K562 (cell line): Measurements from ENCODE around the gene LATS1. TPM values are rescaled to one million over a fixed set of nuclear protein-coding genes. Genes with fewer than 3 reads are reported as not detected.

Source experiments
- CBX8 ChIP-seq: fragments of 200-600 bp; sonication (generic); IDR thresholded peaks from 2 replicates; pipeline ENCODE4 v1.6.1; 2012; ENCODE audit warnings: borderline replicate concordance, mixed run types, low read depth, mild to moderate bottlenecking, moderate library complexity, mixed read lengths, low read length, control low read depth, inconsistent platforms; ENCODE audit not compliant: poor library complexity, severe bottlenecking; ENCODE audit errors: extremely low read depth
- CXXC5 ChIP-seq: fragments of 250-450 bp; sonication (Bioruptor Pico); IDR thresholded peaks from 2 replicates; pipeline ENCODE4 v1.8.0; 2022; ENCODE audit warnings: inconsistent platforms, mild to moderate bottlenecking, moderate library complexity
- ETS2 ChIP-seq: IDR thresholded peaks from 2 replicates; pipeline ENCODE4 v1.6.1; 2016; ENCODE audit warnings: borderline replicate concordance, missing genetic modification characterization, mild to moderate bottlenecking, moderate library complexity, missing compliant biosample characterization; ENCODE audit not compliant: poor library complexity, severe bottlenecking
- FOXM1 ChIP-seq, 2 experiments: fragments of 450-650 bp in 1 of 2; sonication (generic) in 1 of 2; formaldehyde crosslinking in 1 of 2; IDR thresholded peaks; 2 replicates each; pipeline versions ENCODE4 v1.6.1 to v1.9.0; 2017 to 2022; ENCODE audit warnings: low read depth in 2 of 2, mild to moderate bottlenecking in 2 of 2, missing genetic modification reagents in 1 of 2, moderate library complexity in 1 of 2
- GABPB1 ChIP-seq: sonication (generic); formaldehyde crosslinking; IDR thresholded peaks from 2 replicates; pipeline ENCODE4 v1.8.0; 2022; ENCODE audit warnings: mild to moderate bottlenecking, missing genetic modification reagents
- HOXB6 ChIP-seq: fragments of 250-450 bp; sonication (Bioruptor Pico); IDR thresholded peaks from 2 replicates; pipeline ENCODE4 v1.5.1; 2022; ENCODE audit warnings: mild to moderate bottlenecking, borderline replicate concordance
- JUND ChIP-seq, 2 experiments: IDR thresholded peaks; 2 replicates in 1 of 2; 3 replicates in 1 of 2; pipeline ENCODE4 v1.6.1; 2011; ENCODE audit warnings: borderline replicate concordance in 2 of 2, low read depth in 2 of 2, low read length in 2 of 2, improper control_type of control experiment in 1 of 2, missing biosample characterization in 1 of 2, missing genetic modification characterization in 1 of 2, missing genetic modification reagents in 1 of 2
- KAT8 ChIP-seq: fragments of 450-650 bp; IDR thresholded peaks from 2 replicates; pipeline ENCODE4 v1.6.1; 2016; ENCODE audit warnings: low read depth, mild to moderate bottlenecking
- NFIX ChIP-seq: fragments of 250-450 bp; sonication (Bioruptor Pico); IDR thresholded peaks from 2 replicates; pipeline ENCODE4 v1.4.0; 2020; ENCODE audit warnings: low read depth, mild to moderate bottlenecking, moderate library complexity
- PHF20 ChIP-seq: fragments of 450-650 bp; IDR thresholded peaks from 2 replicates; pipeline ENCODE4 v1.6.1; 2018; ENCODE audit not compliant: partially characterized antibody
- POU5F1 ChIP-seq: fragments of 150-350 bp; IDR thresholded peaks from 2 replicates; pipeline ENCODE4 v1.6.1; 2014; ENCODE audit warnings: borderline replicate concordance, low read length, low read depth, mild to moderate bottlenecking; ENCODE audit not compliant: partially characterized antibody
- PURB ChIP-seq: sonication (generic); formaldehyde crosslinking; IDR thresholded peaks from 2 replicates; pipeline ENCODE4 v1.9.0; 2021; ENCODE audit warnings: low read depth, mild to moderate bottlenecking, missing genetic modification reagents
- SIN3A ChIP-seq, 2 experiments: fragments of 150-350 bp in 1 of 2; IDR thresholded peaks; 2 replicates each; pipeline ENCODE4 v1.6.1; 2011 to 2016; ENCODE audit warnings: borderline replicate concordance in 2 of 2, low read depth in 2 of 2, low read length in 2 of 2, mild to moderate bottlenecking in 2 of 2, moderate library complexity in 2 of 2; ENCODE audit not compliant: control insufficient read depth in 1 of 2
- TCFL5 ChIP-seq: fragments of 250-450 bp; sonication (Bioruptor Pico); conservative IDR thresholded peaks from 2 replicates; pipeline ENCODE4 v1.6.1; 2021; ENCODE audit warnings: mild to moderate bottlenecking, moderate library complexity, matching md5 sums
- ZNF12 ChIP-seq: sonication (generic); formaldehyde crosslinking; IDR thresholded peaks from 2 replicates; pipeline ENCODE4 v1.4.0; 2020; ENCODE audit warnings: mild to moderate bottlenecking, missing genetic modification reagents
- ZSCAN32 ChIP-seq: fragments of 450-650 bp; formaldehyde crosslinking; IDR thresholded peaks from 2 replicates; pipeline ENCODE4 v1.4.0; 2020; ENCODE audit warnings: mild to moderate bottlenecking, moderate library complexity
- polyA plus RNA-seq, 8 experiments: library from polyadenylated mRNA; depleted of rRNA in 4 of 8; stranded (reverse) in 5 of 8; unstranded in 3 of 8; fragments of >200 nt; fragmentation: Nextera tagmentation in 2 of 8; fragmentation: Illumina TruSeq in 1 of 8; extraction: Ambion mirVana in 2 of 8; extraction: Trizol in 1 of 8; gene quantifications; 2 replicates each; pipeline versions ENCODE4 v1.2.1 to v1.2.3, GENCODE V29; 2011 to 2014; ENCODE audit warnings: inconsistent platforms in 1 of 8, missing spikeins in 1 of 8
- total RNA-seq, 7 experiments: library from RNA; depleted of rRNA in 6 of 7; stranded (reverse); fragments of >200 nt in 6 of 7; fragmentation: Illumina TruSeq in 2 of 7; extraction: Trizol in 2 of 7; gene quantifications; 2 replicates each; pipeline versions ENCODE4 v1.2.1 to v1.2.3, GENCODE V29; 2011 to 2021; ENCODE audit warnings: low replicate concordance in 1 of 7
- TF ChIP-seq, protein P1 (sequence below): fragments of 450-650 bp; IDR thresholded peaks from 2 replicates; pipeline ENCODE4 v1.6.1; 2016; ENCODE audit warnings: missing biosample characterization, missing genetic modification characterization
- TF ChIP-seq, protein P2 (sequence below): fragments of 200-400 bp; formaldehyde crosslinking; IDR thresholded peaks from 2 replicates; pipeline ENCODE4 v1.6.1; 2017; ENCODE audit warnings: mild to moderate bottlenecking, low read depth, low read length, moderate library complexity
- TF ChIP-seq, protein P3 (sequence below): fragments of 450-650 bp; formaldehyde crosslinking; IDR thresholded peaks from 2 replicates; pipeline ENCODE4 v1.4.0; 2020; ENCODE audit warnings: mild to moderate bottlenecking, mixed read lengths

LATS1 gene
- total and polyA plus RNA-seq, 9 of the 15 experiments (the other 6 are each of a cell fraction or from before 2014, with no cell fraction given) = 5.0 to 36.3 (median 18.4) TPM

DNA sequence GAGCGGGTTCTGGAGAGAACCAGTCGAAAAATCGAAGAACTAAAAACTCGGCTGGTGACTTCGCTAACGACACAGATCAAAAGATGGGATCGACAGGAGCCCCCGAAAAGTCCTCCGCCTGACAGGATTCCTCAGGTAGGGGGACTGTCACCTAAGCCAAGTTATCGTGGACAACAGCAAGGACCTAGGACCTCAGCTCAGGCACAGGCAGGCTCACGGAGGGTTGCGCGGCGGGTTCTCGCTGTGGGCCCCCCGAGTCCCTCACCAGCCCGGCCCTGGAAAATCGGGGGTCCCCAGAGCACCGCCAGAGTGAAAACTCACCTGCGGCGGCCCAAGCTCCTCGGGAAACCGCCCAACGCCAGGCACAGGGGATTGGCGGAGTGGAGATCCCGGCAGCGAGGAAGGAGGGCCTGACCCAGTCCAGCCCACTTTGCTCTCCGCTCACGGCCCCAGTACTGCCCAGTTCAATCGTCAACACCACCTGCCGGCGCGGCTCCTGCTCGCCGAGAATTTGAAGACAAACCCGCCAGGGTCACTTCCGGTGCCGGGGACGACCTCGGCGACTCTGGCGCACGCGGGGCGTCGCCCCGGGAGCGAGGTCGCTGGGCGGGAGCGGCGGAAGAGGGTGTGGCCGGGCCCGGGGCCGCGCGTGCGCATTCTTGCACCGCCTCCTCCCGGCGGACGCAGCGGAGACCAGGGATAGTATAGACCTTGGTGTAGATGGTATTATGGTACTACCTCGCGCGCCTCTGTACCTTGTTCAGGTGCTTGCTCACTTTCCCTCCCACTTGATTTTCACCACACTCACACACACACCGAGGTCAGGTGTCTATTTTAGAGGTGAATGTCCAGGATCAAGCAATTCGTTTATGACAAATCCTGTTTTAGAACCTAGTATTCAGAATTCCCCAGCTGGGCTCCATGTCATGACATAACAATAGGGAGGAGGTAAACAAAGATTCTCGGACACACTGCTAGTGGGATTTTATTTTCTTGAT, 69.5 kb downstream of the LATS1 start, which contains the start of gene KATNA1 (continued):
- TF ChIP-seq, protein P1, sequence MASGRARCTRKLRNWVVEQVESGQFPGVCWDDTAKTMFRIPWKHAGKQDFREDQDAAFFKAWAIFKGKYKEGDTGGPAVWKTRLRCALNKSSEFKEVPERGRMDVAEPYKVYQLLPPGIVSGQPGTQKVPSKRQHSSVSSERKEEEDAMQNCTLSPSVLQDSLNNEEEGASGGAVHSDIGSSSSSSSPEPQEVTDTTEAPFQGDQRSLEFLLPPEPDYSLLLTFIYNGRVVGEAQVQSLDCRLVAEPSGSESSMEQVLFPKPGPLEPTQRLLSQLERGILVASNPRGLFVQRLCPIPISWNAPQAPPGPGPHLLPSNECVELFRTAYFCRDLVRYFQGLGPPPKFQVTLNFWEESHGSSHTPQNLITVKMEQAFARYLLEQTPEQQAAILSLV = no peak
- TF ChIP-seq HOXB6 (CRISPR knock-in tag) (no peak), JUND (IDR thresholded peaks at IDR 0.05; ENCODE audit: borderline replicate concordance, low read depth, low read length) (peak; percentile 47), JUND (tag; IDR thresholded peaks at IDR 0.05; ENCODE audit: borderline replicate concordance, low read depth, low read length) (no peak; the same call in 2 of the 3 replicates), ZNF12 (no peak), CXXC5 (peak; percentile 97), ZSCAN32 (CRISPR knock-in tag) (0 out of 2 replicates have a peak, but pooled peaks have one; percentile 22), GABPB1 (CRISPR knock-in tag) (peak; percentile 97), TCFL5 (no peak), PURB (no peak), POU5F1 (peak; percentile 37), NFIX (CRISPR knock-in tag) (no peak), KAT8 (no peak), ETS2 (no peak), CBX8 (no peak), SIN3A (IDR thresholded peaks at IDR 0.05; ENCODE audit: borderline replicate concordance in 2 of 2, control insufficient read depth in 1 of 2, low read depth in 2 of 2, low read length in 2 of 2) (peak; percentile 86 to 88; a peak in 3 of 4 replicates), FOXM1 (IDR thresholded peaks at IDR 0.05; ENCODE audit: low read depth) (peak; percentile 72; the same call in 1 of the 2 replicates), FOXM1 (CRISPR knock-in tag; IDR thresholded peaks at IDR 0.05; ENCODE audit: low read depth) (peak; percentile 85; the same call in 1 of the 2 replicates), PHF20 (peak; percentile 72)
- TF ChIP-seq, protein P2, sequence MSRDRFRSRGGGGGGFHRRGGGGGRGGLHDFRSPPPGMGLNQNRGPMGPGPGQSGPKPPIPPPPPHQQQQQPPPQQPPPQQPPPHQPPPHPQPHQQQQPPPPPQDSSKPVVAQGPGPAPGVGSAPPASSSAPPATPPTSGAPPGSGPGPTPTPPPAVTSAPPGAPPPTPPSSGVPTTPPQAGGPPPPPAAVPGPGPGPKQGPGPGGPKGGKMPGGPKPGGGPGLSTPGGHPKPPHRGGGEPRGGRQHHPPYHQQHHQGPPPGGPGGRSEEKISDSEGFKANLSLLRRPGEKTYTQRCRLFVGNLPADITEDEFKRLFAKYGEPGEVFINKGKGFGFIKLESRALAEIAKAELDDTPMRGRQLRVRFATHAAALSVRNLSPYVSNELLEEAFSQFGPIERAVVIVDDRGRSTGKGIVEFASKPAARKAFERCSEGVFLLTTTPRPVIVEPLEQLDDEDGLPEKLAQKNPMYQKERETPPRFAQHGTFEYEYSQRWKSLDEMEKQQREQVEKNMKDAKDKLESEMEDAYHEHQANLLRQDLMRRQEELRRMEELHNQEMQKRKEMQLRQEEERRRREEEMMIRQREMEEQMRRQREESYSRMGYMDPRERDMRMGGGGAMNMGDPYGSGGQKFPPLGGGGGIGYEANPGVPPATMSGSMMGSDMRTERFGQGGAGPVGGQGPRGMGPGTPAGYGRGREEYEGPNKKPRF = no peak
- TF ChIP-seq, protein P3, sequence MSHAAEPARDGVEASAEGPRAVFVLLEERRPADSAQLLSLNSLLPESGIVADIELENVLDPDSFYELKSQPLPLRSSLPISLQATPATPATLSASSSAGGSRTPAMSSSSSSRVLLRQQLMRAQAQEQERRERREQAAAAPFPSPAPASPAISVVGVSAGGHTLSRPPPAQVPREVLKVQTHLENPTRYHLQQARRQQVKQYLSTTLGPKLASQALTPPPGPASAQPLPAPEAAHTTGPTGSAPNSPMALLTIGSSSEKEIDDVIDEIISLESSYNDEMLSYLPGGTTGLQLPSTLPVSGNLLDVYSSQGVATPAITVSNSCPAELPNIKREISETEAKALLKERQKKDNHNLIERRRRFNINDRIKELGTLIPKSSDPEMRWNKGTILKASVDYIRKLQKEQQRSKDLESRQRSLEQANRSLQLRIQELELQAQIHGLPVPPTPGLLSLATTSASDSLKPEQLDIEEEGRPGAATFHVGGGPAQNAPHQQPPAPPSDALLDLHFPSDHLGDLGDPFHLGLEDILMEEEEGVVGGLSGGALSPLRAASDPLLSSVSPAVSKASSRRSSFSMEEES (CRISPR knock-in tag) = no peak
